Caco-2 (cell line): ENCODE data around the gene ABCC9. TPM values are rescaled to one million over a fixed set of nuclear protein-coding genes. Genes with fewer than 3 reads are reported as not detected.
"Not testable (repeated sequence)": the region's sequence is repeated elsewhere in the genome, so short reads cannot be mapped to it uniquely, and the experiment has no call there.

Experiments used
- BruUV-seq: library from RNA; stranded (reverse); fragments of 400-500 nt; replicated peaks from 2 replicates; lab custom pipeline; 2021; lab: Mats Ljungman, UMichigan
- CTCF ChIA-PET: fragments of 300-600 bp; sonication (Branson Sonifier 250); formaldehyde crosslinking; loops from one replicate; lab custom pipeline; 2022; ENCODE audit warnings: antibody characterized with exemption; lab: Charles Lee
- POLR2A ChIA-PET: fragments of 300-600 bp; sonication (Branson Sonifier 250); formaldehyde crosslinking; loops from one replicate; lab custom pipeline; 2022; ENCODE audit warnings: antibody characterized with exemption; lab: Charles Lee
- DNase-seq, 2 experiments: peaks; one replicate each; pipeline versions ENCODE4 v3.0.0 to v3.0.0-alpha.2; 2020 to 2022
- H3K27me3 ChIP-seq: replicated peaks from 2 replicates; pipeline ENCODE4 v1.6.0; 2011; ENCODE audit warnings: low read length; ENCODE audit not compliant: control insufficient read depth, insufficient read depth
- H3K36me3 ChIP-seq: 2 replicates; pipeline ENCODE4 v1.5.1; 2011; ENCODE audit warnings: low read length; ENCODE audit not compliant: control insufficient read depth, insufficient read depth
- H3K4me1 ChIP-seq: fragments of 250-450 bp; sonication (Bioruptor Pico); 2 replicates; pipeline ENCODE4 v1.5.1; 2020; ENCODE audit warnings: mild to moderate bottlenecking
- H3K4me3 ChIP-seq: 2 replicates; pipeline ENCODE4 v1.5.1; 2011; ENCODE audit warnings: low read depth, mild to moderate bottlenecking, control low read depth, low read length
- H3K9me3 ChIP-seq: fragments of 250-450 bp; sonication (Bioruptor Pico); 2 replicates; pipeline ENCODE4 v1.5.1; 2020; ENCODE audit warnings: mild to moderate bottlenecking, moderate library complexity
- H3K27ac Mint-ChIP-seq: one replicate; pipeline ENCODE4 v1.8.0; 2022; ENCODE audit warnings: mixed read lengths; ENCODE audit not compliant: unreplicated experiment
- H3K27me3 Mint-ChIP-seq: one replicate; pipeline ENCODE4 v1.8.0; 2022; ENCODE audit warnings: mixed read lengths; ENCODE audit not compliant: insufficient read depth, unreplicated experiment
- H3K36me3 Mint-ChIP-seq: one replicate; pipeline ENCODE4 v1.8.0; 2022; ENCODE audit warnings: mild to moderate bottlenecking, mixed read lengths; ENCODE audit not compliant: insufficient read depth, unreplicated experiment
- H3K4me1 Mint-ChIP-seq: one replicate; pipeline ENCODE4 v1.8.0; 2022; ENCODE audit warnings: low read depth, mixed read lengths; ENCODE audit not compliant: unreplicated experiment
- H3K4me3 Mint-ChIP-seq: one replicate; pipeline ENCODE4 v1.8.0; 2022; ENCODE audit warnings: mild to moderate bottlenecking, moderate library complexity, mixed read lengths; ENCODE audit not compliant: unreplicated experiment
- H3K9me3 Mint-ChIP-seq: one replicate; pipeline ENCODE4 v1.8.0; 2022; ENCODE audit warnings: mixed read lengths; ENCODE audit not compliant: unreplicated experiment
- CTCF ChIP-seq, 2 experiments: fragments of 200-600 bp in 1 of 2; IDR thresholded peaks; 1 replicate in 1 of 2; 2 replicates in 1 of 2; pipeline versions ENCODE4 v1.5.1 to v1.8.0; 2011 to 2022; ENCODE audit warnings: antibody characterized with exemption in 1 of 2, control low read depth in 1 of 2, inconsistent platforms in 1 of 2, low read depth in 1 of 2, low read length in 1 of 2, mild to moderate bottlenecking in 1 of 2, moderate library complexity in 1 of 2; ENCODE audit not compliant: insufficient read depth in 1 of 2, severe bottlenecking in 1 of 2, unreplicated experiment in 1 of 2
- intact Hi-C: fragments of 100-400 bp; cut with micrococcal nuclease; formaldehyde crosslinking; loops from one replicate; pipeline ENCODE4 v1.10.0; 2022; ENCODE audit not compliant: unreplicated experiment
- total RNA-seq: library from RNA; stranded (reverse); gene quantifications from 2 replicates; pipeline ENCODE4 v1.2.3, GENCODE V29; 2022

Gene ABCC9
- total RNA-seq, 1 experiment from 2014 or later = 130 TPM

DNA sequence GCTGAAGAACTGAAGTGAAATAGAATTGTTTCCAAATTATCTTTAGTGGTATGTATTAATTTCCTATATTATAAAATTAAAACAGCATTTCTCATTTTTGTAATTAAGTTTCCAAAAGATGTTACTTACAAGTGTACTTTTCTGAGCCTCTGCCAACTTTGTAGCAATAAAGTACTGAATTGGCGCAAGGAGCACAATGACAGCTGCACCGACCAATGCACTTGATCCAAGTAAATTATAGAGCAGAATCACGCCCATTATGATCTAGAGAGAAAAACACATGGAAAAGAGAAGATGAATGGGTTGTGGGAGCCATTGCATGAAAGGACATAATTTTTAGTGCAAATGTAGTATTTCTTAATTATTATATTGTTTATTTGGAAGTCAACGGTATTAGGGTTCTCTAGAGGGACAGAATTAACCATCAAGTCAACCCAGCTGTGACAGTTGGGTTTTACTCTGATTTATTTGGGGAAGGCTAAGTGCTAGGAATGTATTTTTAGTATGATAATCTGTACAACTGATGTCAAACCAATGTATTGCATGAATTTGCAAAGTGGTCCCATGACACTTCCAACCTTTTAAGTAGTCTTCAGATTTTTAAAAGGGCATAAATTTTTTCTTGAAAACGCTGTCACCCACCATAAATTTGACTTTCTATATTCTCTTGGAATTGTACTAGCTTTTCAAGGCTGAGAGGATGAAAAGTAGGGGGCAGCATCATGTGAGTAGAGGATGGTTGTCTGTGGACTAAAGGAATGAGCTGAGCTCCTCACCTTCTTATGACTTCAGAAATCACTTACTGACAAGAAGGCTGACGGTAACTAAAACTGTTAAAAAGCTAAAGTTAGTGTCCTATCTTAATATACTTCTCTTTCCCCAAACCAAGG, 33.0 kb downstream of the ABCC9 start:
- CTCF ChIA-PET = interaction anchor here (1.0 kb wide), 2 partner anchors 135 to 210 kb away, joined by 4 to 5 read pairs; no protein-coding TSS in a partner anchor
- Histone ChIP-seq H3K4me1 (no peaks in the 10 kb centered on the region), H3K36me3 (no peaks in the 10 kb centered on the region), H3K9me3 (no peaks in the 10 kb centered on the region), H3K27me3 (no peaks in the 10 kb centered on the region), H3K4me3 (no peak overlapping the region)
- H3K4me3 Mint-ChIP-seq = no peak overlapping the region
- H3K27ac Mint-ChIP-seq = no peak overlapping the region
- intact Hi-C loops = no loop called here
- H3K36me3 Mint-ChIP-seq = peaks cover 65% of the 10 kb centered on the region
- H3K9me3 Mint-ChIP-seq = no peaks in the 10 kb centered on the region
- no TSS peak for BruUV-seq
- POLR2A ChIA-PET = no interaction called here
- no peaks in the 10 kb centered on the region for H3K27me3 Mint-ChIP-seq
- no peak for DNase-seq
- no peak for TF ChIP-seq CTCF (IDR thresholded peaks at IDR 0.05; ENCODE audit: insufficient read depth in 1 of 2, low read depth in 1 of 2, low read length in 1 of 2, severe bottlenecking in 1 of 2, unreplicated experiment in 1 of 2)
- H3K4me1 Mint-ChIP-seq = no peaks in the 10 kb centered on the region

DNA sequence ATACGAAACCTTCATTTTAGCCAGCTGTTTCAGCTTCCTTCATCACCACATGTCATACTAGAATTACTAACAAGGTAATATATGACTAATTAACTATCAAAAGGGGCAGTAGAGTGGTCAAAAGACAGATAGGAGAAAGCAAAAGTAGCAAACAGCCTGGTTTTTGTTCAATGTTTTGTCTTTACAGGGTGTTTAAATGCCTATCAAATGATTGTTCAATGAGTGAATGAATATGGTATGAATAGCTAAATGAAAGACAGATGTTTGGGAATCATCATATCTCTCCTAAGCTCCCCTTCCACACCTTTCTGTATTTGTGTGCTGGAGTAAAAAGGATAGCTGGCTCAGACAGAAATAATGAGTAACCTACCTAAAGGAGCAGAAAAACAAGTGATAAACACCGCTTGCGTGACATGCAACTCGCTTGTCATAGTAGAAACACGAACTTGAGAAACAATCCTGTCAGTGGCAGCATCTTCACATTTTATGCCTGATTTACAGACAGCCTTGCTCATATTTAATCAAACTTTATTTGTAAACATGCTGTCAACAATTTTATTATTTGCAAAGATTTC, 34.2 kb downstream of the ABCC9 start:
- H3K9me3 Mint-ChIP-seq = peaks cover 1% of the 10 kb centered on the region
- no TSS peak for BruUV-seq

DNA sequence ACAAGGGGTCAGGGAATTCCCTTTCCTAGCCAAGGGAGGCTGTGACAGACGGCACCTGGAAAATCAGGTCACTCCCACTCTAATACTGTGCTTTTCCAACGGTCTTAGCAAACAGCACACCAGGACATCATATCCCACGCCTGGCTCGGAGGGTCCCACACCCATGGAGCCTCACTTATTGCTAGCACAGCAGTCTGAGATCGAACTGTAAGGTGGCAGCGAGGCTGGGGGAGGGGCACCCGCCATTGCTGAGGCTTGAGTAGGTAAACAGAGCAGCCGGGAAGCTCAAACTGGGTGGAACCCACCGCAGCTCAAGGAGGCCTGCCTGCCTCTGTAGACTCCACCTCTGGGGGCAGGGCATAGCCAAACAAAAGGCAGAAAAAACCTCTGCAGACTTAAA, 41.7 kb downstream of the ABCC9 start:
- H3K27me3 Mint-ChIP-seq, DNase-seq, CTCF ChIA-PET, intact Hi-C loops, POLR2A ChIA-PET, H3K4me1 Mint-ChIP-seq, H3K4me3 Mint-ChIP-seq, H3K4me3 ChIP-seq, H3K27me3 ChIP-seq, H3K27ac Mint-ChIP-seq, H3K4me1 ChIP-seq, H3K36me3 ChIP-seq, BruUV-seq, H3K9me3 ChIP-seq: not testable (repeated sequence)
- peaks cover 62% of the 10 kb centered on the region for H3K36me3 Mint-ChIP-seq
- peaks cover 21% of the 10 kb centered on the region for H3K9me3 Mint-ChIP-seq

More for the DNA sequence above, 34.2 kb downstream of the ABCC9 start:
- no peaks in the 10 kb centered on the region for H3K4me1 ChIP-seq
- Mint-ChIP-seq H3K27me3 (no peaks in the 10 kb centered on the region), H3K36me3 (peaks cover 73% of the 10 kb centered on the region), H3K27ac (no peak overlapping the region), H3K4me1 (no peaks in the 10 kb centered on the region), H3K4me3 (no peak overlapping the region)
- TF ChIP-seq CTCF (IDR thresholded peaks at IDR 0.05; ENCODE audit: insufficient read depth in 1 of 2, low read depth in 1 of 2, low read length in 1 of 2, severe bottlenecking in 1 of 2, unreplicated experiment in 1 of 2) = no peak
- no peaks in the 10 kb centered on the region for H3K36me3 ChIP-seq
- ChIA-PET CTCF (no interaction called here), POLR2A (no interaction called here)
- no peak for DNase-seq
- intact Hi-C loops = no loop called here
- no peak overlapping the region for H3K4me3 ChIP-seq
- H3K27me3 ChIP-seq = no peaks in the 10 kb centered on the region
- H3K9me3 ChIP-seq = no peaks in the 10 kb centered on the region
